Skeletal muscle satellite cell (primary cell): ENCODE measurements around the gene INSM1.

Source experiments
- H3K27me3 ChIP-seq: 2 replicates; pipeline ENCODE4 v1.7.0; 2013; ENCODE audit warnings: low read length; ENCODE audit not compliant: control insufficient read depth, insufficient read depth
- H3K36me3 ChIP-seq: 2 replicates; pipeline ENCODE4 v1.7.0; 2013; ENCODE audit warnings: mild to moderate bottlenecking, control low read depth, low read length; ENCODE audit not compliant: insufficient read depth
- H3K4me1 ChIP-seq: 2 replicates; pipeline ENCODE4 v1.7.0; 2013; ENCODE audit warnings: low read length; ENCODE audit not compliant: control insufficient read depth, insufficient read depth
- H3K4me2 ChIP-seq: 2 replicates; pipeline ENCODE4 v1.7.0; 2013; ENCODE audit warnings: mild to moderate bottlenecking, low read length
- H3K4me3 ChIP-seq: 2 replicates; pipeline ENCODE4 v1.7.0; 2013; ENCODE audit warnings: low read length
- H3K9ac ChIP-seq: 2 replicates; pipeline ENCODE4 v1.7.0; 2013; ENCODE audit warnings: mild to moderate bottlenecking, low read depth, low read length, moderate library complexity
- H3K9me3 ChIP-seq: replicated peaks from 2 replicates; pipeline ENCODE4 v1.7.0; 2013; ENCODE audit warnings: mild to moderate bottlenecking, control low read depth, low read length

Gene INSM1

DNA sequence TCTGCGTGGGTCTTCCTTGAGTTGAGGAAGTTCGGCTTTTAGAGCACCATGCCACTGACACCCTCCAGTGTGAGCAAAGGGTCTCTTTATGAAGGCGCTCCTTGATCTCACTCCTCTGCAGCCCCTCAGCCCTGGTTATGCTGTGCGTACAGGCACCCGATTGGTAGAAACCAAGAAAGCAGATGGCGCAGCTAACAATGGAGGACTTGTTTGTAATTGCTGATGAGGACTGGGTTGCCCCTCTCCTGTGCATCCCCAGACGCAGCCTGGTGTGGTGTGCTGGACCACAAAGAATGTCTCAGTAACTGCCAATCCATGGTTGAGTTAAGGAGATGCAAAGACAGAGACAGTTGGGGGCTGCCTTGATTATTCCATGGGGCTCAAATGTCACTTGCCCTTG, 30.2 kb downstream of the INSM1 start:
- H3K4me1 ChIP-seq = no peaks in the 10 kb centered on the region
- no peaks in the 10 kb centered on the region for H3K36me3 ChIP-seq
- H3K4me2 ChIP-seq = no peak overlapping the region
- no peaks in the 10 kb centered on the region for H3K27me3 ChIP-seq
- no peak overlapping the region for H3K9ac ChIP-seq
- no peaks in the 10 kb centered on the region for H3K9me3 ChIP-seq
- H3K4me3 ChIP-seq = no peak overlapping the region

DNA sequence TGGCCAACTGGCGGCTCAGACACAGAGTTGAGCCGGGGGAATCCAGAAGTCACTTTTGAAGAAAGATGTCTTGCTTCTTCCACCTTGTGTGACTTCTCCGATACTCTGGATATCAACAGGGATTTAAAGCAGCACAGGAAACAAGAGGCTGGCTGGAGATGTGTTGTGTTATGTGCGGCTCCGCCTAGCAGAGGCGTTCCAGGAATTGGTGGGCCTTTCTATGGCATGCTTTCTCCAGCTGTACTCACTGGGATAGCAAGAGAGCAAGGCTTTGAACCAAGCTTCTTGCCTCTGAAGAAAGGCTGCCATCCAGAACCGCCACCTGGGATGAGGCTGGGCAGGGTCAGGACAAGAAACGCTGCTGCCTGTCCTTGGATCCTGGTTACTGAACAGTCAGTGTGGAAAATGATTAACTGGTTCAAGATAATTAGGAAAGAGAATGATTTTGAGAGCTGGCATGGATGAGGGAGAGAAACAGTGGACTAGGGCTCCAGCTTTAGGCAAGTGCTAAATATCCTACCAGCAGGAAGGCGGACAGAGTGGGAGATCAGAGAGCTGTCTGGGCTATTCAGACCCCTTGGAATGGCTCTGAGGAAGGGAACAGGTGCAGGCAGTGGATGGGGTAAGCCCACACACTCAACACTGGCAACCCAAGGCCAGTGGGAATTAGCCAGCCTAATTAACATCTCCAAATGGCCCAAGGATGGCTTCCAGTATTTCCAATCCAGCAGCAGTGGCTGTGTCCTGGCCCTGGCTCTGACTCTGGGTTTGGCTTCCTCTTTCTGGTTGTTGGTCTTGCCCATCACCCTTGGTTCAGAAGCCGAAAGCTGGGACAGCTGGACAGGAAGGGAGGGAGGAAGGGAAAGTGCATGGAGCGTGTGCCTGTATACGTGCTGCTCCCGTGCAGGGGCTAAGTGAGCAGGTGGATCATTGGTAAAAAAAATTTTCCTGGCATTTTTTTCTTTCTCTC, 31.9 kb downstream of the INSM1 start:
- Histone ChIP-seq H3K9me3 (no peaks in the 10 kb centered on the region), H3K36me3 (no peaks in the 10 kb centered on the region)

DNA sequence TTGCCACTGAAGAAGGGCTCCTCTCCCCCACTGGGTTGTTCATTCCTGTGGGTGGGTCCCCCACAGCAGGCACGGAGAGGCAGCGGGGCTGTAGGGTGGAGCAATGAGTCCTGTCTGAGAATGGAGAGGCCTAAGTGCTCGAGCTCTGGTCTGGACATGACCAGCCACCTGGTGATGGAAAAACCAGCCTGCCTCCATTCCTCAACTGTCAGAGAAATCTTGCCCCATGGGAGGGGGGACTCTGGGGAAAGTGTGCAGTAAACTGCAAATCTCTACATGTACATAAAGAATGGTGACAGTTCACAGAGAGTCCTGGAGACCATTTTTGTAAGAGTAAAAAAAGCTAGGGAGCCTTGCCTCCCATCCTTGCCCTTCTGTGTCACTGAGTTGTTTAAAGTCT, 34.1 kb downstream of the INSM1 start:
- H3K9ac ChIP-seq = no peak overlapping the region
- no peak overlapping the region for H3K4me3 ChIP-seq
- no peak overlapping the region for H3K4me2 ChIP-seq
- no peaks in the 10 kb centered on the region for H3K27me3 ChIP-seq
- H3K9me3 ChIP-seq = no peaks in the 10 kb centered on the region
- no peaks in the 10 kb centered on the region for H3K4me1 ChIP-seq
- H3K36me3 ChIP-seq = no peaks in the 10 kb centered on the region

More for the DNA sequence above, 31.9 kb downstream of the INSM1 start:
- no peak overlapping the region for H3K9ac ChIP-seq
- H3K4me1 ChIP-seq = no peaks in the 10 kb centered on the region
- H3K4me2 ChIP-seq = no peak overlapping the region
- no peaks in the 10 kb centered on the region for H3K27me3 ChIP-seq
- no peak overlapping the region for H3K4me3 ChIP-seq

DNA sequence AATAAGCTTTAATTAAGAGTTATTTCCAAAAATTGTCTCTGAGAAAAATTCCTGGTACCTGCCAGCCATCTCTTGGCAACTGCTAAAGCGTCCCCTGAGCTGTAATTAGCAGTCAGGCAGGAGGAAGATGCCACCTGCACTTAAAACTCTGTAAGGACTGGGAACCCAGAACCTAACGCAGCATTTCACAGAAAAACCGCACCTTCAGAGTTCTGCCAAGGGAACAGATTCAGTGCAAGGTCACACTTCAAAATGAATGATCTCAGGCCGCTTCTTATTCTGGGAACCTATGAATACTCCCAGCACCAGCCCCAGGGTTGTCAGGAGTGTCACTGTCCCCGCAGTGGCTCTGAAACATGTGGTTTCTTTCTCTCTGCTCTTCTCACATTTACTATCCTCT, 36.7 kb downstream of the INSM1 start:
- H3K4me2 ChIP-seq = no peak overlapping the region
- H3K36me3 ChIP-seq = no peaks in the 10 kb centered on the region
- no peaks in the 10 kb centered on the region for H3K4me1 ChIP-seq
- H3K27me3 ChIP-seq = no peaks in the 10 kb centered on the region
- H3K4me3 ChIP-seq = no peak overlapping the region
- no peaks in the 10 kb centered on the region for H3K9me3 ChIP-seq
- H3K9ac ChIP-seq = no peak overlapping the region

DNA sequence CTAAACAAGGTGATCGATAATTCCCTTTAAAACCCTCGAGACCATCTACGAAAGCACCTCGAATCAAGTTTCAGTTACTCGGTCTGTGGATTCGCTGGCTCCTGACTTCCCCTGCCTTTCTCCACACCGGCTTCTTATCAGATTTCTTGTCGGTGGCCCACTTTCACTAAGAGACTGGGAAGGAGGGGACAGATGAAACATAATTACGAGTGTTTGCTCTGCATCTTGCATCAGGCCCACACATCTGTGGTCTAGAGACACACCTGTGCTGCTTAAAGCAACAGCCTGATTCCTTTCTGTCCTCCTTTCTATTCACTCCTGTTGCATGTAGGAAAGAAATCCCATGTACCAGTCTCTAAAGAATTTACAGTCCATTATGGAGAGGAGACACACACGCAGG, 37.7 kb downstream of the INSM1 start:
- Histone ChIP-seq H3K36me3 (no peaks in the 10 kb centered on the region), H3K4me3 (no peak overlapping the region)

DNA sequence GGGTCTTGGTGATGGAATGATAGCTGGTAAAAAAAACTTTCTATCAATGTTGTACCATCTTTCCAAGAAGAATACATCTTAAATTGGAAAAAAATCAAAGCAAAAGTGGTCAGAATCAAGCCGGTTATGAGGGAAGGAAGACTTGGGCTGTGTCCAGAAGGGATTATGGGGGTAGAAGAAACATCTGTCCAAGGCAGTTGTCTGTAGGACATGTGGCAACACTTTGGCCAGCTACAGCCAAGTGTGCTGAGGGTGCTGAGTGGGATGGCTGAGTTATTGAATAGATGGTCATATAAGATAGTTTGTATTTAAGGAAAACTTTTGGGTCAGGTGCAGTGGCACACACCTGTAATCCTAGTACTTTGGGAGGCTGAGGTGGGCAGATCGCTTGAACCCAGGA, 38.4 kb downstream of the INSM1 start:
- H3K4me2 ChIP-seq = no peak overlapping the region
- H3K4me3 ChIP-seq = no peak overlapping the region
- no peaks in the 10 kb centered on the region for H3K9me3 ChIP-seq
- H3K9ac ChIP-seq = no peak overlapping the region
- no peaks in the 10 kb centered on the region for H3K36me3 ChIP-seq
- H3K27me3 ChIP-seq = no peaks in the 10 kb centered on the region
- no peaks in the 10 kb centered on the region for H3K4me1 ChIP-seq

More for the DNA sequence above, 37.7 kb downstream of the INSM1 start:
- no peaks in the 10 kb centered on the region for H3K4me1 ChIP-seq
- no peaks in the 10 kb centered on the region for H3K9me3 ChIP-seq
- H3K9ac ChIP-seq = no peak overlapping the region
- no peaks in the 10 kb centered on the region for H3K27me3 ChIP-seq
- no peak overlapping the region for H3K4me2 ChIP-seq

DNA sequence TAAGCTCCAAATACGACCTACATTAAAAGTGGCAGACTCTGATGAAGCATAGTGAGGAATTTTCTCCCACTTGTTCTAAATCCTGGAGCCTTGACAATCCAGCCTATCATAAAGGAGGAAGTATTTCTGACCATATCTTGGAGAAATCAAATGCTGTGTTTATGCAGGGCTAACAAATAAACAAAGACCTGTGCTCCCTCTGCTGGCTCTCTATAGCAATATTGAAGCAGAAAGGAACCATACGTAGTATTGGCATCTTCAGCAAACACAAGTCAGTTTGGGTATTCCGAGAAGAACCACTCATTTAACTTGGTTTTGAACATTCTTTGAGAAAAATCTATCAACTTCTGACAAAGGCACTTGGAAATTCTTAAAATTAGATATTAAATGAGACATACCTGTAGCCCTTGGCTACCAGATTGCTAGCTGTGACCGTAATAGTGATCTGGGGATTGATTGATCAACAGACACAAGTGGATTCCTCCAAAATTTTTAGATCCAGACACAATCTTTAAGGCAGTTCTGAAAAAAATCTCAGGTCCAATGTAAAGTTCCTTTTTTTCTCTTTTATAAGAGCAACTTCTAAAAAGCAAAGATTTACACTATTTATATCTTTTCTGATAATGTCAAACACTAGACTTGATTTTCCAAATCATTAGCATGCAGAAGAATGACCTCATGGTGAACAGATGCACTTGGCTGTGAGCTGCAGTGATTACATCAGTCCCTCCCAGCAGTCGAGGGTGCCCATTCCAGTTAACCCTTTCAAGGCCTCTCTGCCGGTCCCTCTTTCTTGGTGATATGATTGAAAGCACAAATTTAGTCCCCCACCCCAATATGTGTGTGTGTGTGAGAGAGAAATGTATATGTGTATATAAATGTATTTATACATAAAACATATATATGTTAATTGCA, 40.2 kb downstream of the INSM1 start:
- Histone ChIP-seq H3K4me1 (no peaks in the 10 kb centered on the region), H3K4me3 (no peak overlapping the region), H3K9ac (no peak overlapping the region), H3K9me3 (no peaks in the 10 kb centered on the region), H3K27me3 (no peaks in the 10 kb centered on the region), H3K36me3 (no peaks in the 10 kb centered on the region), H3K4me2 (no peak overlapping the region)

DNA sequence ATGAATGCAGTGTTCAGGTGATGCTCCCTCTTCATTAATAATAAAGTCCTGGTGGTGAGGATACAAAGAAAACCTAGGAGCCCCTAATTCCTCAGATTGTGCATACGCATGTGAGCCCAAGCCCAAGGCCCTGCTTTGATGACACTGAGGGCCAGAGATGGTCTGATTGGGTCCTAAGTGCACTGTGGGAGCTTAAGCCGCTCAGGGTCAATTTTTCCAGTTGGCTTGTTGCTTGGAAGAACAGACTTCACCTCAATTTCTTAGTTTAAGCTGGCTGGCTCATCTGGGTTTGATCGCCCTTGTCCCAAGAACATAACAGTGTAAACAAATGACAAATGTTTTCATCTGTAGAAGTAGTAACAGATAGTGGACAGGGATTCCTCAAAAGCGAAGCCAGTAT, 41.4 kb downstream of the INSM1 start:
- Histone ChIP-seq H3K36me3 (no peaks in the 10 kb centered on the region), H3K27me3 (no peaks in the 10 kb centered on the region), H3K4me2 (no peak overlapping the region), H3K4me1 (no peaks in the 10 kb centered on the region), H3K9ac (no peak overlapping the region), H3K9me3 (no peaks in the 10 kb centered on the region), H3K4me3 (no peak overlapping the region)

DNA sequence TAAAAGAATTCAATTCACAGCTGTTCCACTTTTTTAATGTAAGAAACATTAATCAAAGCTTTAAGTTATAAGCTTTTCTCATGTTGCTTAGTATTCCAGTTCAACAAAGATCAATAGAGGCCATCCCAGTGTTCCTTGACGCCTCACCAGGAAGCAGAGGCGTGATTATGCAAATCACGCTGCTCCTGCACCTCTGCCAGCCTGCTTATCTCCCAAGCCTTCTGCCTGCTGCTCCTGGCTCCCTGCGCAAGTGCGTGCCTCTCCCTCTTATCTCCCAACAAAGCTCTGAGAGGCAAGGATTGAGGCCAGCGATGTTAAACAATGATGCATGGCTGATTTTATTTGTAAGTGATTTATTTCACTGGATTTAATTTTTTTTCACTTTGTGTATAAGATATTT, 42.8 kb downstream of the INSM1 start:
- H3K4me2 ChIP-seq = no peak overlapping the region
- H3K27me3 ChIP-seq = no peaks in the 10 kb centered on the region
- H3K36me3 ChIP-seq = no peaks in the 10 kb centered on the region

DNA sequence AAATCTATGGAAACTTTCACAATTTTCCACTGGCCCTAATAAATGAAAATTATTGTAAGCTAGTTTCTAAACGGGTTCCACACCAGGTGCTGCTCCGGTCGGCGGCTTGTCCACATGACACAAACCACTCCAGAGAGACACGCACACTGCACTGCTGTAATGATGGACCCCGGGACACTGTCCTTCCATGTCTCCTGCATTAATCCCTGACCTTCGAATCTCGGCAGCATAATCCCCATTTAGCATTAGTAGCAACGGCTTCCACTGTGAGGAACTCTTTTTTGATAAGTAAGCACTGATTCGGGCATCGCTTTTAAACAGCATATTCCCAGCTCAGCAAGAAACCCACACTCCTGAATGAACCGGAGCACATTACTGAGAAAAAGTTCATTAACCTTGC, 43.5 kb downstream of the INSM1 start:
- no peaks in the 10 kb centered on the region for H3K9me3 ChIP-seq
- no peaks in the 10 kb centered on the region for H3K36me3 ChIP-seq
- H3K27me3 ChIP-seq = no peaks in the 10 kb centered on the region
- no peak overlapping the region for H3K4me2 ChIP-seq
- H3K9ac ChIP-seq = no peak overlapping the region
- H3K4me3 ChIP-seq = no peak overlapping the region
- no peaks in the 10 kb centered on the region for H3K4me1 ChIP-seq

More for the DNA sequence above, 42.8 kb downstream of the INSM1 start:
- Histone ChIP-seq H3K9me3 (no peaks in the 10 kb centered on the region), H3K9ac (no peak overlapping the region), H3K4me1 (no peaks in the 10 kb centered on the region), H3K4me3 (no peak overlapping the region)

DNA sequence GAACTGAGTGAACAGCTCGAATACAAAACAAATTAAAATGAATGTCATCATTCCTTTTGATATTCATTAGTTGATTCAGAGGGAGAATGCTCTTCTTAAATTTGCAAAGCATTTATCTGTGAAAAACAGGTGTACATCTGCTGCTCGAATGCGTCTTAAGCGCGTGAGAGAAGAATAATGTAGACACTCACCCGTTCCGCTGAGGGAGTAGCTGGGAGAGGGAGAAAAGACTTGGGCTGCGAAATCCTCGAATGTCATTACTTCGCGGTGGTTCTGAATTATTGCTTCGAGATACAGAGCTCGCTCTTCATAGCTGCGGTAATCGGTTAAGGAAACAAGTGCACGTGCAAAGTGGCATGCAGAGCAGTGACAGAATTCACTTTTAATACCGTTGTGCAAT, 43.9 kb downstream of the INSM1 start:
- Histone ChIP-seq H3K36me3 (no peaks in the 10 kb centered on the region), H3K27me3 (no peaks in the 10 kb centered on the region), H3K4me3 (no peak overlapping the region), H3K9ac (no peak overlapping the region), H3K4me2 (no peak overlapping the region), H3K4me1 (no peaks in the 10 kb centered on the region), H3K9me3 (no peaks in the 10 kb centered on the region)
